ENCODE data around the gene MAP3K8. TPM values are rescaled to one million over a fixed set of nuclear protein-coding genes. Genes with fewer than 3 reads are reported as not detected.
A peak's percentile ranks its signal among the peaks of the same experiment; 100 is the strongest.

The MAP3K8 gene
- total RNA-seq, 2 donors from 2014 or later, result 6.8 to 12.6 TPM

DNA sequence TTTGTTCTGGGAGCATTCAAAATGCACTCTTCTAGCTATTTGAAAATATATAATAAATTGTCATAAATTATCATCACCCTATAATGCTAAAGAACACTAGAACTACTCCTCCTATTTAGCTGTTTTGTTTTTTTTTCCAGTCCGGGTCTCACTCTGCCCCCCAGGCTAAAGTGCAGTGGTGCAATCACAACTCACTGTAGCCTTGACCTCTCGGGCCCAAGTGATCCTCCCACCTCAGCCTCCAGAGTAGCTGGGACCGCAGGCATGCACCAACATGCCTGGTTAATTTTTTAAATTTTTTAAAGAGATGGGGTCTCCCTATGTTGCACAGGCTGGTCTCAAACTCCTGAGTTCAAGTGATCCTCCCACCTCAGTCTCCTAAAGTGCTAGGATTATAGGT, 43.8 kb upstream of the MAP3K8 start:
- Histone ChIP-seq H3K27me3 (no peaks in the 10 kb centered on the region), H3K9me3 (no peaks in the 10 kb centered on the region), H3K4me1 (no peaks in the 10 kb centered on the region), H3K9ac (ENCODE audit: low read depth in 2 of 2, low read length in 2 of 2) (no peak overlapping the region), H3K36me3 (no peaks in the 10 kb centered on the region), H3K27ac (no peak overlapping the region), H3K4me3 (no peak overlapping the region)
- intact Hi-C loops (cut with DNase I), result no loop called here
- DNase-seq, result no peak
- TF ChIP-seq, protein P1, sequence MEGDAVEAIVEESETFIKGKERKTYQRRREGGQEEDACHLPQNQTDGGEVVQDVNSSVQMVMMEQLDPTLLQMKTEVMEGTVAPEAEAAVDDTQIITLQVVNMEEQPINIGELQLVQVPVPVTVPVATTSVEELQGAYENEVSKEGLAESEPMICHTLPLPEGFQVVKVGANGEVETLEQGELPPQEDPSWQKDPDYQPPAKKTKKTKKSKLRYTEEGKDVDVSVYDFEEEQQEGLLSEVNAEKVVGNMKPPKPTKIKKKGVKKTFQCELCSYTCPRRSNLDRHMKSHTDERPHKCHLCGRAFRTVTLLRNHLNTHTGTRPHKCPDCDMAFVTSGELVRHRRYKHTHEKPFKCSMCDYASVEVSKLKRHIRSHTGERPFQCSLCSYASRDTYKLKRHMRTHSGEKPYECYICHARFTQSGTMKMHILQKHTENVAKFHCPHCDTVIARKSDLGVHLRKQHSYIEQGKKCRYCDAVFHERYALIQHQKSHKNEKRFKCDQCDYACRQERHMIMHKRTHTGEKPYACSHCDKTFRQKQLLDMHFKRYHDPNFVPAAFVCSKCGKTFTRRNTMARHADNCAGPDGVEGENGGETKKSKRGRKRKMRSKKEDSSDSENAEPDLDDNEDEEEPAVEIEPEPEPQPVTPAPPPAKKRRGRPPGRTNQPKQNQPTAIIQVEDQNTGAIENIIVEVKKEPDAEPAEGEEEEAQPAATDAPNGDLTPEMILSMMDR (IDR thresholded peaks at IDR 0.05), result no peak

GRCh38 chr10:30391266-30391665, 42.7 kb upstream of the MAP3K8 start:
- no peak for DNase-seq
- Histone ChIP-seq H3K9ac (ENCODE audit: low read depth in 2 of 2, low read length in 2 of 2) (no peak overlapping the region), H3K27ac (no peak overlapping the region), H3K27me3 (no peaks in the 10 kb centered on the region), H3K36me3 (no peaks in the 10 kb centered on the region), H3K4me1 (no peaks in the 10 kb centered on the region), H3K4me3 (no peak overlapping the region), H3K9me3 (no peaks in the 10 kb centered on the region)
- intact Hi-C loops (cut with DNase I), result no loop called here
- TF ChIP-seq, protein P1 (IDR thresholded peaks at IDR 0.05), result no peak

DNA sequence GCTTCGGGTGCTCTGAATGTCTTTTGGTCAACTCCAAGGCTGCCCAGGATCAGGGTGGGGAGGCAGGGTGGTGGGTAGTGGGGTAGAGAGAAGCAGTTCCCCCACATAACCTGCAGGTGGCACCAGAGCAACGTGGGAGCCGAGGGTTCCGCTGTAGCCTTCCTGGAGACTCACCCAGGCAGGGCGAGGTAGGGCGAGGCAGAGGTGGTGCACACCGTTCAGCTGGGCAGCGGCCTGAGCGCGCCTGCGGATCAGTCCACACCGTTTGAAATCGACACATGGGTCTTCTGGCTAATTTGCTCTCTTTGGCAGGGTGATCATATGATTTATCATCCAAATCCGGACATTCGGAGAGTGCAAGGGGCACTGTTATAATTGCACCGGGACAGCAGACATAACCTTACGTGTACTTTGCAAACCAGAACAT, 41.4 kb upstream of the MAP3K8 start:
- TF ChIP-seq, protein P1 (IDR thresholded peaks at IDR 0.05), result peak; percentile 95
- peak; percentile 80 for DNase-seq
- H3K27me3 ChIP-seq, result no peaks in the 10 kb centered on the region
- peak overlapping the region in 1 of 2 donors; percentile 34 for H3K9ac ChIP-seq (ENCODE audit: low read depth in 2 of 2, low read length in 2 of 2)
- H3K27ac ChIP-seq, result no peak overlapping the region
- H3K36me3 ChIP-seq, result no peaks in the 10 kb centered on the region
- no peaks in the 10 kb centered on the region for H3K9me3 ChIP-seq
- no peak overlapping the region for H3K4me3 ChIP-seq
- H3K4me1 ChIP-seq, result no peaks in the 10 kb centered on the region
- intact Hi-C loops (cut with DNase I), result loop anchor here (2.0 kb wide), 2 partner anchors 144 to 198 kb away; no protein-coding TSS in a partner anchor

DNA sequence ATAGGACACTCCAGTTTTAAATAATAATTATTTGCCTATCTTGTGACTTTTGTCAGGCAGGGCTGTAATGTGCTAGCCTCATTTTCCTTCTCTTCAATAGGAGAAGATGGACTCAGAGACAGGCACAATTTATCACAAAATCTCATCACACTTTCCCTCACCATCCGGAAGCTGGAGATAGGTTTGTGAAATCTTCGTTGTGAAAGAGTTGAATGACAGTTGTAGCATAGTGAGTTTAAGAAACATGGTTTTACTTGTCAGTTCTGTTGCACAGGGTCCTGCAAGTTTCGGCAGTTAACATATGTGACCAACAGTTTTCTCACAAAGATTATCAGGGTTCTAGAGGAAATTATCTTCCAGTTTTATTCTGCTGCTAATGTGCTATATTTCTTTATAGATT, 37.7 kb upstream of the MAP3K8 start:
- Histone ChIP-seq H3K4me3 (no peak overlapping the region), H3K9me3 (no peaks in the 10 kb centered on the region), H3K27me3 (no peaks in the 10 kb centered on the region), H3K27ac (no peak overlapping the region), H3K36me3 (no peaks in the 10 kb centered on the region), H3K9ac (ENCODE audit: low read depth in 2 of 2, low read length in 2 of 2) (no peak overlapping the region), H3K4me1 (no peaks in the 10 kb centered on the region)
- intact Hi-C loops (cut with DNase I), result no loop called here
- TF ChIP-seq, protein P1 (IDR thresholded peaks at IDR 0.05), result no peak
- no peak for DNase-seq

DNA sequence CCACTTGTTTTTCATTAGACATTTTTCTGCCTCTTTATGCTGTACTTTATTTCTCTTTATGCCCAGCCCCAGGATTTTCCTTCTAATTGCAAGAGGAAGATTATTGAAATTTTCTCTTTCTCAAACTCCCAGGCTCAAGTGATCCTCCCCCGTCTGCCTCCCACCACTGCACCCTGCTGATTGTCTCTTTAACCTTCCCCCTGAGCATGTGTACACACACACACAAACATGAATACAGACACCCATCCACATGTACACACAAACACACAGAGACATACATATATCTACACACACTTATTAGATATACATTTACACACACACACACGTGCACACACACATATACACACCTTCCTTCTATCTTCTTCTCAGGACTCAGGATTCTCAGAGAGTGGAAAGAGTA, 37.3 kb upstream of the MAP3K8 start:
- no peak overlapping the region for H3K4me3 ChIP-seq
- H3K9ac ChIP-seq (ENCODE audit: low read depth in 2 of 2, low read length in 2 of 2), result no peak overlapping the region
- H3K27me3 ChIP-seq, result no peaks in the 10 kb centered on the region
- intact Hi-C loops (cut with DNase I), result no loop called here
- no peaks in the 10 kb centered on the region for H3K9me3 ChIP-seq
- TF ChIP-seq, protein P1 (IDR thresholded peaks at IDR 0.05), result no peak
- no peak for DNase-seq
- no peaks in the 10 kb centered on the region for H3K36me3 ChIP-seq
- no peak overlapping the region for H3K27ac ChIP-seq
- no peaks in the 10 kb centered on the region for H3K4me1 ChIP-seq
